Measurements from ENCODE around the gene TMEM200A. TPM values are rescaled to one million over a fixed set of nuclear protein-coding genes. Genes with fewer than 3 reads are reported as not detected.

TMEM200A gene
- total and polyA plus RNA-seq, 8 donors, result 0.23 to 8.8 (median 1.3) TPM; not detected in 2

GRCh38 chr6:130381459-130382380 lies 15.9 kb downstream of the TMEM200A start:
- Histone ChIP-seq H3K4me3 (no peak overlapping the region), H3K27me3 (no peaks in the 10 kb centered on the region), H3K27ac (no peak overlapping the region), H3K36me3 (no peaks in the 10 kb centered on the region), H3K9me3 (no peaks in the 10 kb centered on the region), H3K4me1 (peaks cover 0 to 4% (median 0%) of the 10 kb centered on the region in 4 donors)
- no peak for TF ChIP-seq CTCF (IDR thresholded peaks at IDR 0.05)
- no peak for TF ChIP-seq POLR2AphosphoS5 (IDR thresholded peaks at IDR 0.05)
- TF ChIP-seq POLR2A (IDR thresholded peaks at IDR 0.05), result no peak
- no peak for TF ChIP-seq EP300 (IDR thresholded peaks at IDR 0.05)
- intact Hi-C loops (cut with DNase I; ENCODE audit: low total_unique reads), result no loop called here
- 77 to 83% (median 81%) methylated on average over 7 of the region's 7 CpGs for WGBS, 5 donors
- peak in 1 of 2 donors; percentile 42 for DNase-seq

GRCh38 chr6:130382872-130383490 lies 17.2 kb downstream of the TMEM200A start:
- no peaks in the 10 kb centered on the region for H3K4me1 ChIP-seq
- H3K27ac ChIP-seq, result no peak overlapping the region
- no peak overlapping the region for H3K4me3 ChIP-seq
- no peaks in the 10 kb centered on the region for H3K36me3 ChIP-seq
- H3K9me3 ChIP-seq, result no peaks in the 10 kb centered on the region
- DNase-seq, result no peak
- H3K27me3 ChIP-seq, result no peaks in the 10 kb centered on the region
- TF ChIP-seq POLR2AphosphoS5 (IDR thresholded peaks at IDR 0.05) (no peak), POLR2A (IDR thresholded peaks at IDR 0.05) (no peak), EP300 (IDR thresholded peaks at IDR 0.05) (no peak), CTCF (IDR thresholded peaks at IDR 0.05) (no peak)
- WGBS, 5 donors, result 84 to 88% (median 88%) methylated on average over 9 of the region's 9 CpGs
- intact Hi-C loops (cut with DNase I; ENCODE audit: low total_unique reads), result no loop called here

GRCh38 chr6:130385064-130385695 lies 19.4 kb downstream of the TMEM200A start:
- no peaks in the 10 kb centered on the region for H3K27me3 ChIP-seq
- no peak overlapping the region for H3K4me3 ChIP-seq
- intact Hi-C loops (cut with DNase I; ENCODE audit: low total_unique reads), result no loop called here
- H3K36me3 ChIP-seq, result no peaks in the 10 kb centered on the region
- no peak overlapping the region for H3K27ac ChIP-seq
- 66 to 78% (median 76%) methylated on average over 5 of the region's 5 CpGs for WGBS, 5 donors
- DNase-seq, result peak in 1 of 2 donors; percentile 36
- no peaks in the 10 kb centered on the region for H3K4me1 ChIP-seq
- TF ChIP-seq EP300 (IDR thresholded peaks at IDR 0.05) (no peak), CTCF (IDR thresholded peaks at IDR 0.05) (no peak), POLR2A (IDR thresholded peaks at IDR 0.05) (no peak), POLR2AphosphoS5 (IDR thresholded peaks at IDR 0.05) (no peak)
- H3K9me3 ChIP-seq, result no peaks in the 10 kb centered on the region

GRCh38 chr6:130389142-130389541 lies 23.3 kb downstream of the TMEM200A start:
- Histone ChIP-seq H3K27ac (no peak overlapping the region), H3K9me3 (no peaks in the 10 kb centered on the region), H3K4me1 (no peaks in the 10 kb centered on the region), H3K36me3 (no peaks in the 10 kb centered on the region), H3K4me3 (no peak overlapping the region), H3K27me3 (no peaks in the 10 kb centered on the region)
- 84 to 92% (median 86%) methylated on average over 3 of the region's 3 CpGs for WGBS, 5 donors
- TF ChIP-seq POLR2AphosphoS5 (IDR thresholded peaks at IDR 0.05) (no peak), POLR2A (IDR thresholded peaks at IDR 0.05) (no peak), EP300 (IDR thresholded peaks at IDR 0.05) (no peak), CTCF (IDR thresholded peaks at IDR 0.05) (no peak)
- no peak for DNase-seq
- intact Hi-C loops (cut with DNase I; ENCODE audit: low total_unique reads), result no loop called here

Data from stomach (tissue), 9 donors.